Measurements from ENCODE around the gene KCNF1. TPM values are rescaled to one million over a fixed set of nuclear protein-coding genes. Genes with fewer than 3 reads are reported as not detected.
A peak's percentile ranks its signal among the peaks of the same experiment; 100 is the strongest.

Gene KCNF1
- total and polyA plus RNA-seq, 2 donors (not counting 1 experiment from before 2014, with no cell fraction given) = 0.22 to 2.6 TPM

- H3K4me3 ChIP-seq (replicated peaks in 1 of 4; ENCODE audit: control extremely low read depth in 1 of 4, insufficient read depth in 1 of 4, low read depth in 3 of 4, low read length in 4 of 4) = no peak overlapping the region
- TF ChIP-seq, protein P1, sequence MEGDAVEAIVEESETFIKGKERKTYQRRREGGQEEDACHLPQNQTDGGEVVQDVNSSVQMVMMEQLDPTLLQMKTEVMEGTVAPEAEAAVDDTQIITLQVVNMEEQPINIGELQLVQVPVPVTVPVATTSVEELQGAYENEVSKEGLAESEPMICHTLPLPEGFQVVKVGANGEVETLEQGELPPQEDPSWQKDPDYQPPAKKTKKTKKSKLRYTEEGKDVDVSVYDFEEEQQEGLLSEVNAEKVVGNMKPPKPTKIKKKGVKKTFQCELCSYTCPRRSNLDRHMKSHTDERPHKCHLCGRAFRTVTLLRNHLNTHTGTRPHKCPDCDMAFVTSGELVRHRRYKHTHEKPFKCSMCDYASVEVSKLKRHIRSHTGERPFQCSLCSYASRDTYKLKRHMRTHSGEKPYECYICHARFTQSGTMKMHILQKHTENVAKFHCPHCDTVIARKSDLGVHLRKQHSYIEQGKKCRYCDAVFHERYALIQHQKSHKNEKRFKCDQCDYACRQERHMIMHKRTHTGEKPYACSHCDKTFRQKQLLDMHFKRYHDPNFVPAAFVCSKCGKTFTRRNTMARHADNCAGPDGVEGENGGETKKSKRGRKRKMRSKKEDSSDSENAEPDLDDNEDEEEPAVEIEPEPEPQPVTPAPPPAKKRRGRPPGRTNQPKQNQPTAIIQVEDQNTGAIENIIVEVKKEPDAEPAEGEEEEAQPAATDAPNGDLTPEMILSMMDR (conservative IDR thresholded peaks at IDR 0.05 in 1 of 2, IDR thresholded peaks at IDR 0.05 in 1 of 2; ENCODE audit: low read depth in 1 of 2, low read length in 2 of 2) = no peak
- TF ChIP-seq EZH2 (IDR thresholded peaks at IDR 0.05; ENCODE audit: low read length, missing control alignments) = no peak
- no peaks in the 10 kb centered on the region for H3K27me3 ChIP-seq (ENCODE audit: control insufficient read depth, insufficient read depth, low read length)
- H2AFZ ChIP-seq (ENCODE audit: low read length) = no peak overlapping the region
- no peaks in the 10 kb centered on the region for H4K20me1 ChIP-seq (ENCODE audit: control insufficient read depth, extremely low read depth, insufficient read depth, low read length)
- no peak overlapping the region for H3K4me2 ChIP-seq (ENCODE audit: extremely low read depth, insufficient read depth, low read length)
- H3K79me2 ChIP-seq (ENCODE audit: control insufficient read depth, insufficient read depth, low read length) = no peaks in the 10 kb centered on the region
- H3K36me3 ChIP-seq (ENCODE audit: control insufficient read depth, insufficient read depth, low read length) = no peaks in the 10 kb centered on the region
- H3K9ac ChIP-seq (ENCODE audit: insufficient read depth, low read length) = no peak overlapping the region
- DNase-seq (ENCODE audit: low read depth in 2 of 2) = peak in 1 of 2 donors; percentile 34
- no peak overlapping the region for H3K27ac ChIP-seq (ENCODE audit: insufficient read depth, low read length)
- peaks cover 35% of the 10 kb centered on the region for H3K4me1 ChIP-seq (ENCODE audit: control insufficient read depth, extremely low read depth, insufficient read depth, low read length)
- H3K9me3 ChIP-seq (ENCODE audit: control insufficient read depth, insufficient read depth, low read depth, low read length) = no peaks in the 10 kb centered on the region
These were observed 22.0 kb downstream of the KCNF1 start for GRCh38 chr2:10933700-10934225.

DNA sequence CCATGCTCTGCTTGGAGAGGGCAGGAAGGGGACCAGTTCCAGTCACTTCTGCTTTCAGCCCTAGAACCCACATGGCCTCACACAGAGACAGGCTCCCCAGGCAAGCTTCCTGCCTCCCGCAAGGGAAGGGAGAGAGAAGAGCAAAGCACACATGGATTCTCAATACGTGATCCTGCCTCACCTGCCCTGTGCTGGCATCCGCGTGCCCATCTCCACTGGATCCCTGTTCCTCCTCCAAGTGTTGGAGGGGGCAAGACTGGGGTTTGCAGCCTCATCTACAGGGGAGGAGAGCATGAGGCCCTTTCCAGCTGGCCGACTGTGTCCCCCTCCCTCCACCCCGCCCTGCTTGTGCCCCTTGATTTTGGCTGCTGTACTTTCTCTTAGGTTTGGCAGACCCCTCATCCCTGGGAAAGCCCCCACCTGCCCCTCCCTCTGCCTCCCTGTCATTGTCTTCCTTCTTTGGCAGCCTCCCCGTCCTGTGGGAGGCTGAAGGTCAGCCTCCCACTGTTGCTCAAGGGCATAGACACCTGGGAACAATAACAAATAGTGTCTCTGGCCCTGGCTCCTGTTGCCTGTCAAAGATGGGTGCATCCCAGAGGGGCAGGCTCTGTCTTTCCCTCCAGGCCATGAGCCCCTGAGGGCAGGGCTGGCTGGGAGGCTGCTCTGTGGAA is 22.7 kb downstream of the KCNF1 start:
- Histone ChIP-seq H3K4me3 (replicated peaks in 1 of 4; ENCODE audit: control extremely low read depth in 1 of 4, insufficient read depth in 1 of 4, low read depth in 3 of 4, low read length in 4 of 4) (no peak overlapping the region), H3K4me2 (ENCODE audit: extremely low read depth, insufficient read depth, low read length) (no peak overlapping the region), H3K36me3 (ENCODE audit: control insufficient read depth, insufficient read depth, low read length) (no peaks in the 10 kb centered on the region), H3K27ac (ENCODE audit: insufficient read depth, low read length) (no peak overlapping the region), H3K9ac (ENCODE audit: insufficient read depth, low read length) (no peak overlapping the region), H3K79me2 (ENCODE audit: control insufficient read depth, insufficient read depth, low read length) (no peaks in the 10 kb centered on the region), H3K27me3 (ENCODE audit: control insufficient read depth, insufficient read depth, low read length) (no peaks in the 10 kb centered on the region), H2AFZ (ENCODE audit: low read length) (no peak overlapping the region), H4K20me1 (ENCODE audit: control insufficient read depth, extremely low read depth, insufficient read depth, low read length) (no peaks in the 10 kb centered on the region), H3K4me1 (ENCODE audit: control insufficient read depth, extremely low read depth, insufficient read depth, low read length) (peaks cover 35% of the 10 kb centered on the region), H3K9me3 (ENCODE audit: control insufficient read depth, insufficient read depth, low read depth, low read length) (no peaks in the 10 kb centered on the region)
- no peak for DNase-seq (ENCODE audit: low read depth in 2 of 2)
- TF ChIP-seq EZH2 (IDR thresholded peaks at IDR 0.05; ENCODE audit: low read length, missing control alignments) = no peak
- TF ChIP-seq, protein P1 (conservative IDR thresholded peaks at IDR 0.05 in 1 of 2, IDR thresholded peaks at IDR 0.05 in 1 of 2; ENCODE audit: low read depth in 1 of 2, low read length in 2 of 2) = no peak

- H4K20me1 ChIP-seq (ENCODE audit: control insufficient read depth, extremely low read depth, insufficient read depth, low read length) = no peaks in the 10 kb centered on the region
- H3K9me3 ChIP-seq (ENCODE audit: control insufficient read depth, insufficient read depth, low read depth, low read length) = no peaks in the 10 kb centered on the region
- TF ChIP-seq, protein P1 (conservative IDR thresholded peaks at IDR 0.05 in 1 of 2, IDR thresholded peaks at IDR 0.05 in 1 of 2; ENCODE audit: low read depth in 1 of 2, low read length in 2 of 2) = no peak
- no peak for TF ChIP-seq EZH2 (IDR thresholded peaks at IDR 0.05; ENCODE audit: low read length, missing control alignments)
- H3K79me2 ChIP-seq (ENCODE audit: control insufficient read depth, insufficient read depth, low read length) = no peaks in the 10 kb centered on the region
- H2AFZ ChIP-seq (ENCODE audit: low read length) = no peak overlapping the region
- no peak overlapping the region for H3K9ac ChIP-seq (ENCODE audit: insufficient read depth, low read length)
- H3K4me2 ChIP-seq (ENCODE audit: extremely low read depth, insufficient read depth, low read length) = no peak overlapping the region
- H3K4me1 ChIP-seq (ENCODE audit: control insufficient read depth, extremely low read depth, insufficient read depth, low read length) = peaks cover 35% of the 10 kb centered on the region
- H3K27me3 ChIP-seq (ENCODE audit: control insufficient read depth, insufficient read depth, low read length) = no peaks in the 10 kb centered on the region
- H3K36me3 ChIP-seq (ENCODE audit: control insufficient read depth, insufficient read depth, low read length) = no peaks in the 10 kb centered on the region
- DNase-seq (ENCODE audit: low read depth in 2 of 2) = no peak
- peak overlapping the region; percentile 86 for H3K27ac ChIP-seq (ENCODE audit: insufficient read depth, low read length)
- H3K4me3 ChIP-seq (replicated peaks in 1 of 4; ENCODE audit: control extremely low read depth in 1 of 4, insufficient read depth in 1 of 4, low read depth in 3 of 4, low read length in 4 of 4) = no peak overlapping the region
These were observed 23.2 kb downstream of the KCNF1 start for GRCh38 chr2:10934979-10935350.
